CD14-positive monocyte (primary cell): ENCODE measurements around the gene UBE3D. TPM values are rescaled to one million over a fixed set of nuclear protein-coding genes. Genes with fewer than 3 reads are reported as not detected.

Experiments used
- DNase-seq, 3 donors: peaks; one replicate each; pipeline ENCODE4 v3.0.0-alpha.2; 2011 to 2022
- H2AFZ ChIP-seq: 2 replicates; pipeline ENCODE4 v1.6.0; 2012; ENCODE audit warnings: mild to moderate bottlenecking, low read depth, low read length, inconsistent platforms; ENCODE audit not compliant: insufficient read depth, poor library complexity, severe bottlenecking
- H3K27ac ChIP-seq, 2 donors: 1 replicate in 1 of 2; 2 replicates in 1 of 2; pipeline ENCODE4 v1.5.1; 2012 to 2013; ENCODE audit warnings: low read length in 2 of 2, control low read depth in 1 of 2, inconsistent platforms in 1 of 2, low read depth in 1 of 2, mild to moderate bottlenecking in 1 of 2
- H3K27me3 ChIP-seq, 2 donors: one replicate each; pipeline versions ENCODE4 v1.6.0 to v1.6.1; 2011 to 2013; ENCODE audit warnings: low read length in 2 of 2; ENCODE audit not compliant: control insufficient read depth in 2 of 2, insufficient read depth in 2 of 2
- H3K36me3 ChIP-seq, 2 donors: replicated peaks in 1 of 2; 1 replicate in 1 of 2; 2 replicates in 1 of 2; pipeline versions ENCODE4 v1.5.1 to v1.6.1; 2012 to 2013; ENCODE audit warnings: low read length in 2 of 2, control low read depth in 1 of 2, inconsistent platforms in 1 of 2, mild to moderate bottlenecking in 1 of 2; ENCODE audit not compliant: insufficient read depth in 2 of 2, control insufficient read depth in 1 of 2
- H3K4me1 ChIP-seq, 2 donors: 1 replicate in 1 of 2; 2 replicates in 1 of 2; pipeline versions ENCODE4 v1.5.1 to v1.6.1; 2012 to 2013; ENCODE audit warnings: low read length in 2 of 2, control low read depth in 1 of 2, inconsistent platforms in 1 of 2, mild to moderate bottlenecking in 1 of 2, moderate library complexity in 1 of 2; ENCODE audit not compliant: insufficient read depth in 2 of 2, control insufficient read depth in 1 of 2
- H3K4me2 ChIP-seq: replicated peaks from 2 replicates; pipeline ENCODE3; 2012; ENCODE audit warnings: low read length, moderate library complexity, mild to moderate bottlenecking; ENCODE audit not compliant: poor library complexity, severe bottlenecking; ENCODE audit errors: extremely low read depth
- H3K4me3 ChIP-seq, 3 experiments: fragments of 200-600 bp in 1 of 3; sonication (generic) in 1 of 3; replicated peaks in 1 of 3; 1 replicate in 2 of 3; 2 replicates in 1 of 3; pipeline ENCODE4 v1.5.1; 2011 to 2013; ENCODE audit warnings: low read length in 3 of 3, mild to moderate bottlenecking in 3 of 3, control low read depth in 2 of 3, low read depth in 2 of 3, inconsistent platforms in 1 of 3, moderate library complexity in 1 of 3
- H3K79me2 ChIP-seq: 2 replicates; pipeline ENCODE4 v1.6.0; 2012; ENCODE audit warnings: mild to moderate bottlenecking, control low read depth, inconsistent platforms, low read length, moderate library complexity; ENCODE audit not compliant: insufficient read depth
- H3K9ac ChIP-seq: 2 replicates; pipeline ENCODE4 v1.6.0; 2017; ENCODE audit warnings: low read length, mild to moderate bottlenecking; ENCODE audit not compliant: insufficient read depth, poor library complexity, severe bottlenecking
- H3K9me3 ChIP-seq, 2 donors: replicated peaks in 1 of 2; 1 replicate in 1 of 2; 2 replicates in 1 of 2; pipeline versions ENCODE4 v1.5.1 to v1.6.1; 2012 to 2013; ENCODE audit warnings: low read length in 2 of 2, control low read depth in 1 of 2; ENCODE audit not compliant: control insufficient read depth in 1 of 2, insufficient read depth in 1 of 2
- H4K20me1 ChIP-seq: 2 replicates; pipeline ENCODE4 v1.6.0; 2012; ENCODE audit warnings: mild to moderate bottlenecking, low read length, control low read depth, moderate library complexity; ENCODE audit not compliant: insufficient read depth
- H3K27ac Mint-ChIP-seq, 7 donors: one replicate each; pipeline ENCODE4 v1.8.0; 2020; ENCODE audit warnings: mild to moderate bottlenecking in 7 of 7, mixed read lengths in 7 of 7, moderate library complexity in 6 of 7, inconsistent platforms in 2 of 7
- H3K27me3 Mint-ChIP-seq, 3 donors: one replicate each; pipeline ENCODE4 v1.8.0; 2021 to 2022; ENCODE audit warnings: low read depth in 3 of 3, mild to moderate bottlenecking in 3 of 3, mixed read lengths in 3 of 3, moderate library complexity in 3 of 3, inconsistent platforms in 1 of 3
- H3K36me3 Mint-ChIP-seq, 2 donors: one replicate each; pipeline ENCODE4 v1.8.0; 2020; ENCODE audit warnings: mixed read lengths in 2 of 2, inconsistent platforms in 1 of 2, mild to moderate bottlenecking in 1 of 2
- H3K4me1 Mint-ChIP-seq: one replicate; pipeline ENCODE4 v1.8.0; 2020; ENCODE audit warnings: mild to moderate bottlenecking, mixed read lengths
- H3K4me3 Mint-ChIP-seq, 2 donors: one replicate each; pipeline ENCODE4 v1.8.0; 2020; ENCODE audit warnings: mild to moderate bottlenecking in 2 of 2, mixed read lengths in 2 of 2, moderate library complexity in 1 of 2
- H3K9me3 Mint-ChIP-seq, 7 donors: one replicate each; pipeline ENCODE4 v1.8.0; 2020 to 2022; ENCODE audit warnings: mixed read lengths in 7 of 7, mild to moderate bottlenecking in 6 of 7, moderate library complexity in 6 of 7, inconsistent platforms in 2 of 7
- WGBS: methylation state at CpG from one replicate; pipeline ENCODE4 v1.1.5; 2013; ENCODE audit warnings: missing lambda C conversion rate; ENCODE audit not compliant: insufficient coverage; 5-methylcytosine and 5-hydroxymethylcytosine counted together
- intact Hi-C, 2 donors: fragments of 100-400 bp; cut with micrococcal nuclease; formaldehyde crosslinking; loops; one replicate each; pipeline versions ENCODE4 v1.15.0 to v1.15.1; 2023
- polyA plus RNA-seq, 3 donors: library from polyadenylated mRNA; depleted of rRNA in 1 of 3; unstranded in 2 of 3; stranded (reverse) in 1 of 3; fragments of 300-500 nt in 2 of 3; fragments of >200 nt in 1 of 3; fragmentation: Illumina TruSeq in 2 of 3; gene quantifications; 1 replicate in 2 of 3; 2 replicates in 1 of 3; pipeline ENCODE4 v1.2.3, GENCODE V29; 2012 to 2021
- TF ChIP-seq, protein P1 (sequence below): fragments of 200-600 bp; IDR thresholded peaks from one replicate; pipeline ENCODE4 v1.8.0; 2022; ENCODE audit warnings: antibody characterized with exemption, mild to moderate bottlenecking

The UBE3D gene
- polyA plus RNA-seq, 3 donors, result 0.61 to 1.7 (median 1.1) TPM

DNA sequence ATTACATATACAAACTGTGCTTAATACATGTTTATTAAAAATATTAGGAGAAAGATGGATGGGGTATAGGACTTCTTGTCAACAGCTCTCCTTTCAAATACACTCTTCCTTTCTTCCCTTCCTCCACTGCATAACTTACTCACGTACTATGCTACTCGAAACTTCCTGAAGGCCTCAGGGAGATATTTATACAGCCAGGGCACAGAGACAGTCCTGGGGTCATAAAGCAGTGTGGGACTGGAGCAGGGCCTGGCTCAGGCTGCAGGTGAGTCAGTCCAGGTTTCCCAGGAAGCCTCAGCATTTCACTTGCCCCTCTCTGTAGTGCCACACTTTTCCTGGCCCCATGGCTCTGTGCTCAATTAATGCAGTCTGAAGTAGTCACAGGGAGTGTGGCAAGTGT is 157.0 kb downstream of the UBE3D start:
- H3K27me3 ChIP-seq, result no peaks in the 10 kb centered on the region
- no peaks in the 10 kb centered on the region for H3K9me3 Mint-ChIP-seq

DNA sequence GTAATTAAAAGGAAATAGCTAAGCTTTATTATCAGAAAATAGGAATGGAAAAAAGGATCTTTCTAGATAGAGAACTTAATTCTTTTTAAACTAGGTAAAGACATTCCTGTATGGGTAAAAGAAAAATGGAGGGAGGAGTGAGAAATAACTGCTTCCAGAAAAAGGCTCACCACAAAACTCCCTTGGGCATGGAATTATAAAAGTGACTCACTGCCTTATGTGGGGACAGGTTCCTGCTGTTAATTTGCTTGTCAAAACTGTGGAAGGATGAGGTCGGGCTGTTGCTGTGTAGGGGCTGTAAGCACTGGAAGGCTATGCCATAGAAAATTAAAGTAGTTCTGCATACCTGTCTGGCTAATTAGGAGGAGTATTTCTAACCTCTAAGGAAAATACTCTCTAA is 158.7 kb downstream of the UBE3D start:
- H4K20me1 ChIP-seq, result no peaks in the 10 kb centered on the region
- no peaks in the 10 kb centered on the region for H3K9me3 Mint-ChIP-seq
- no peak overlapping the region for H3K4me2 ChIP-seq
- no peaks in the 10 kb centered on the region for H3K36me3 Mint-ChIP-seq
- H3K4me3 Mint-ChIP-seq, result no peak overlapping the region
- H3K4me3 ChIP-seq, result no peak overlapping the region
- no peaks in the 10 kb centered on the region for H3K27me3 Mint-ChIP-seq
- intact Hi-C loops, result no loop called here
- H3K9ac ChIP-seq, result no peak overlapping the region
- H3K4me1 Mint-ChIP-seq, result no peaks in the 10 kb centered on the region
- no peak overlapping the region for H3K27ac Mint-ChIP-seq
- TF ChIP-seq, protein P1, sequence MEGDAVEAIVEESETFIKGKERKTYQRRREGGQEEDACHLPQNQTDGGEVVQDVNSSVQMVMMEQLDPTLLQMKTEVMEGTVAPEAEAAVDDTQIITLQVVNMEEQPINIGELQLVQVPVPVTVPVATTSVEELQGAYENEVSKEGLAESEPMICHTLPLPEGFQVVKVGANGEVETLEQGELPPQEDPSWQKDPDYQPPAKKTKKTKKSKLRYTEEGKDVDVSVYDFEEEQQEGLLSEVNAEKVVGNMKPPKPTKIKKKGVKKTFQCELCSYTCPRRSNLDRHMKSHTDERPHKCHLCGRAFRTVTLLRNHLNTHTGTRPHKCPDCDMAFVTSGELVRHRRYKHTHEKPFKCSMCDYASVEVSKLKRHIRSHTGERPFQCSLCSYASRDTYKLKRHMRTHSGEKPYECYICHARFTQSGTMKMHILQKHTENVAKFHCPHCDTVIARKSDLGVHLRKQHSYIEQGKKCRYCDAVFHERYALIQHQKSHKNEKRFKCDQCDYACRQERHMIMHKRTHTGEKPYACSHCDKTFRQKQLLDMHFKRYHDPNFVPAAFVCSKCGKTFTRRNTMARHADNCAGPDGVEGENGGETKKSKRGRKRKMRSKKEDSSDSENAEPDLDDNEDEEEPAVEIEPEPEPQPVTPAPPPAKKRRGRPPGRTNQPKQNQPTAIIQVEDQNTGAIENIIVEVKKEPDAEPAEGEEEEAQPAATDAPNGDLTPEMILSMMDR, result no peak
- 20% methylated on average over 1 of the region's 1 CpG for WGBS
- no peaks in the 10 kb centered on the region for H3K4me1 ChIP-seq
- no peak for DNase-seq
- no peaks in the 10 kb centered on the region for H3K79me2 ChIP-seq
- H3K9me3 ChIP-seq, result no peaks in the 10 kb centered on the region
- no peak overlapping the region for H2AFZ ChIP-seq
- no peaks in the 10 kb centered on the region for H3K36me3 ChIP-seq
- H3K27me3 ChIP-seq, result no peaks in the 10 kb centered on the region
- no peak overlapping the region for H3K27ac ChIP-seq

More for the DNA sequence above, 157.0 kb downstream of the UBE3D start:
- Mint-ChIP-seq H3K4me1 (no peaks in the 10 kb centered on the region), H3K36me3 (no peaks in the 10 kb centered on the region), H3K27ac (no peak overlapping the region), H3K27me3 (no peaks in the 10 kb centered on the region), H3K4me3 (no peak overlapping the region)
- intact Hi-C loops, result no loop called here
- TF ChIP-seq, protein P1, result no peak
- H3K36me3 ChIP-seq, result no peaks in the 10 kb centered on the region
- no CpG with 5 or more reads among the region's 2 CpGs for WGBS
- H2AFZ ChIP-seq, result no peak overlapping the region
- no peak overlapping the region for H3K4me2 ChIP-seq
- no peaks in the 10 kb centered on the region for H3K9me3 ChIP-seq
- no peaks in the 10 kb centered on the region for H3K79me2 ChIP-seq
- no peaks in the 10 kb centered on the region for H3K4me1 ChIP-seq
- H3K4me3 ChIP-seq, result no peak overlapping the region
- DNase-seq, result no peak
- H4K20me1 ChIP-seq, result no peaks in the 10 kb centered on the region
- H3K27ac ChIP-seq, result no peak overlapping the region
- no peak overlapping the region for H3K9ac ChIP-seq
